ENCODE data around the gene KLHL13.
"Not testable (repeated sequence)": the region's sequence is repeated elsewhere in the genome, so short reads cannot be mapped to it uniquely, and the experiment has no call there.

Gene KLHL13

GRCh38 chrX:118143578-118143977 is 27.0 kb upstream of the KLHL13 start:
- no peak for DNase-seq (ENCODE audit: low spot score)
- TF ChIP-seq CTCF (IDR thresholded peaks at IDR 0.05; ENCODE audit: extremely low read depth, missing control alignments) = no peak

- no peak for TF ChIP-seq CTCF (IDR thresholded peaks at IDR 0.05; ENCODE audit: extremely low read depth, missing control alignments)
Observed at GRCh38 chrX:118131336-118131735, 14.7 kb upstream of the KLHL13 start.

GRCh38 chrX:118129681-118130080 is 13.1 kb upstream of the KLHL13 start:
- no peak for DNase-seq (ENCODE audit: low spot score)

More at GRCh38 chrX:118131336-118131735, 14.7 kb upstream of the KLHL13 start:
- no peak for DNase-seq (ENCODE audit: low spot score)

GRCh38 chrX:118128724-118129123 is 12.1 kb upstream of the KLHL13 start:
- TF ChIP-seq CTCF (IDR thresholded peaks at IDR 0.05; ENCODE audit: extremely low read depth, missing control alignments) = no peak
- no peak for DNase-seq (ENCODE audit: low spot score)

More at GRCh38 chrX:118129681-118130080, 13.1 kb upstream of the KLHL13 start:
- TF ChIP-seq CTCF (IDR thresholded peaks at IDR 0.05; ENCODE audit: extremely low read depth, missing control alignments) = no peak

GRCh38 chrX:118126286-118126685 is 9.7 kb upstream of the KLHL13 start:
- no peak for TF ChIP-seq CTCF (IDR thresholded peaks at IDR 0.05; ENCODE audit: extremely low read depth, missing control alignments)
- no peak for DNase-seq (ENCODE audit: low spot score)

GRCh38 chrX:118124243-118124642 is 7.6 kb upstream of the KLHL13 start:
- not testable (repeated sequence) for DNase-seq (ENCODE audit: low spot score)

- DNase-seq (ENCODE audit: low spot score) = no peak
- TF ChIP-seq CTCF (IDR thresholded peaks at IDR 0.05; ENCODE audit: extremely low read depth, missing control alignments) = no peak
Observed at GRCh38 chrX:118117741-118118140, 1.1 kb upstream of the KLHL13 start.

- TF ChIP-seq CTCF (IDR thresholded peaks at IDR 0.05; ENCODE audit: extremely low read depth, missing control alignments) = no peak
- DNase-seq (ENCODE audit: low spot score) = no peak
Observed at GRCh38 chrX:118115953-118116712, 477 bp downstream of the KLHL13 start.

All from GM20000 (cell line).